MM.1S (cell line): ENCODE measurements around the gene C3orf62.

Source experiments
- DNase-seq: peaks from one replicate; pipeline ENCODE4 v3.0.0-alpha.2; 2015
- H2AFZ ChIP-seq: fragments of 300-600 bp; sonication (generic); 2 replicates; pipeline ENCODE4 v1.6.0; 2016; ENCODE audit warnings: antibody characterized with exemption, low read length
- H3F3A ChIP-seq: fragments of 300-600 bp; sonication (generic); 2 replicates; pipeline ENCODE4 v1.6.1; 2016; ENCODE audit warnings: mild to moderate bottlenecking, antibody characterized with exemption, low read length, moderate library complexity, mixed read lengths; ENCODE audit not compliant: insufficient read depth
- H3K27ac ChIP-seq: fragments of 300-600 bp; sonication (generic); 2 replicates; pipeline ENCODE4 v1.5.1; 2016; ENCODE audit warnings: mild to moderate bottlenecking, low read length
- H3K27me3 ChIP-seq: fragments of 300-600 bp; sonication (generic); replicated peaks from 2 replicates; pipeline ENCODE4 v1.6.0; 2016; ENCODE audit warnings: low read length; ENCODE audit not compliant: insufficient read depth
- H3K36me3 ChIP-seq: fragments of 300-600 bp; sonication (generic); replicated peaks from 2 replicates; pipeline ENCODE4 v1.6.1; 2016; ENCODE audit warnings: mild to moderate bottlenecking, low read length, mixed read lengths; ENCODE audit not compliant: insufficient read depth
- H3K4me1 ChIP-seq: fragments of 300-600 bp; sonication (generic); 2 replicates; pipeline ENCODE4 v1.6.1; 2016; ENCODE audit warnings: low read length, mixed read lengths
- H3K4me2 ChIP-seq: fragments of 300-600 bp; sonication (generic); 2 replicates; pipeline ENCODE4 v1.6.0; 2016; ENCODE audit warnings: low read depth, low read length
- H3K4me3 ChIP-seq: fragments of 300-600 bp; sonication (generic); 2 replicates; pipeline ENCODE4 v1.5.1; 2016; ENCODE audit warnings: low read length, mixed read lengths
- H3K79me2 ChIP-seq: fragments of 300-600 bp; sonication (generic); 2 replicates; pipeline ENCODE4 v1.6.1; 2016; ENCODE audit warnings: mixed run types, low read length, mixed read lengths
- H3K9ac ChIP-seq: fragments of 300-600 bp; sonication (generic); 2 replicates; pipeline ENCODE4 v1.6.1; 2016; ENCODE audit warnings: low read length, mixed read lengths
- H3K9me2 ChIP-seq: fragments of 300-600 bp; sonication (generic); replicated peaks from 2 replicates; pipeline ENCODE4 v1.6.1; 2016; ENCODE audit warnings: mild to moderate bottlenecking, low read length, mixed read lengths; ENCODE audit not compliant: insufficient read depth
- H3K9me3 ChIP-seq: fragments of 300-600 bp; sonication (generic); replicated peaks from 2 replicates; pipeline ENCODE4 v1.6.1; 2016; ENCODE audit warnings: mild to moderate bottlenecking, low read length, mixed read lengths; ENCODE audit not compliant: insufficient read depth
- H4K20me1 ChIP-seq: fragments of 300-600 bp; sonication (generic); 2 replicates; pipeline ENCODE4 v1.6.1; 2016; ENCODE audit warnings: mild to moderate bottlenecking, low read length, moderate library complexity, mixed read lengths; ENCODE audit not compliant: insufficient read depth
- EZH2 ChIP-seq: fragments of 300-600 bp; sonication (generic); optimal IDR thresholded peaks from 2 replicates; pipeline ENCODE3; 2017; ENCODE audit warnings: low read depth, mild to moderate bottlenecking, antibody characterized with exemption, low read length, mixed read lengths
- EZH2phosphoT487 ChIP-seq: fragments of 300-600 bp; sonication (generic); IDR thresholded peaks from 2 replicates; pipeline ENCODE4 v1.6.1; 2018; ENCODE audit warnings: antibody characterized with exemption, low read length
- TF ChIP-seq, protein P1 (sequence below): fragments of 300-600 bp; sonication (generic); IDR thresholded peaks from 2 replicates; pipeline ENCODE4 v1.5.1; 2016; ENCODE audit warnings: antibody characterized with exemption, low read length, mixed read lengths

The C3orf62 gene

GRCh38 chr3:49283997-49284396 is 7.0 kb upstream of the C3orf62 start:
- H3K27me3 ChIP-seq, result no peaks in the 10 kb centered on the region
- H4K20me1 ChIP-seq, result no peaks in the 10 kb centered on the region
- DNase-seq, result no peak
- no peak overlapping the region for H3K4me2 ChIP-seq
- H3K36me3 ChIP-seq, result peaks cover 18% of the 10 kb centered on the region
- H3K9me3 ChIP-seq, result no peaks in the 10 kb centered on the region
- no peak overlapping the region for H3K9ac ChIP-seq
- H3K4me3 ChIP-seq, result no peak overlapping the region
- no peak overlapping the region for H2AFZ ChIP-seq
- H3K79me2 ChIP-seq, result no peaks in the 10 kb centered on the region
- H3K4me1 ChIP-seq, result no peaks in the 10 kb centered on the region
- TF ChIP-seq EZH2 (no peak), EZH2phosphoT487 (no peak)
- TF ChIP-seq, protein P1, sequence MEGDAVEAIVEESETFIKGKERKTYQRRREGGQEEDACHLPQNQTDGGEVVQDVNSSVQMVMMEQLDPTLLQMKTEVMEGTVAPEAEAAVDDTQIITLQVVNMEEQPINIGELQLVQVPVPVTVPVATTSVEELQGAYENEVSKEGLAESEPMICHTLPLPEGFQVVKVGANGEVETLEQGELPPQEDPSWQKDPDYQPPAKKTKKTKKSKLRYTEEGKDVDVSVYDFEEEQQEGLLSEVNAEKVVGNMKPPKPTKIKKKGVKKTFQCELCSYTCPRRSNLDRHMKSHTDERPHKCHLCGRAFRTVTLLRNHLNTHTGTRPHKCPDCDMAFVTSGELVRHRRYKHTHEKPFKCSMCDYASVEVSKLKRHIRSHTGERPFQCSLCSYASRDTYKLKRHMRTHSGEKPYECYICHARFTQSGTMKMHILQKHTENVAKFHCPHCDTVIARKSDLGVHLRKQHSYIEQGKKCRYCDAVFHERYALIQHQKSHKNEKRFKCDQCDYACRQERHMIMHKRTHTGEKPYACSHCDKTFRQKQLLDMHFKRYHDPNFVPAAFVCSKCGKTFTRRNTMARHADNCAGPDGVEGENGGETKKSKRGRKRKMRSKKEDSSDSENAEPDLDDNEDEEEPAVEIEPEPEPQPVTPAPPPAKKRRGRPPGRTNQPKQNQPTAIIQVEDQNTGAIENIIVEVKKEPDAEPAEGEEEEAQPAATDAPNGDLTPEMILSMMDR, result no peak
- no peak overlapping the region for H3K27ac ChIP-seq
- H3F3A ChIP-seq, result no peaks in the 10 kb centered on the region
- no peaks in the 10 kb centered on the region for H3K9me2 ChIP-seq

DNA sequence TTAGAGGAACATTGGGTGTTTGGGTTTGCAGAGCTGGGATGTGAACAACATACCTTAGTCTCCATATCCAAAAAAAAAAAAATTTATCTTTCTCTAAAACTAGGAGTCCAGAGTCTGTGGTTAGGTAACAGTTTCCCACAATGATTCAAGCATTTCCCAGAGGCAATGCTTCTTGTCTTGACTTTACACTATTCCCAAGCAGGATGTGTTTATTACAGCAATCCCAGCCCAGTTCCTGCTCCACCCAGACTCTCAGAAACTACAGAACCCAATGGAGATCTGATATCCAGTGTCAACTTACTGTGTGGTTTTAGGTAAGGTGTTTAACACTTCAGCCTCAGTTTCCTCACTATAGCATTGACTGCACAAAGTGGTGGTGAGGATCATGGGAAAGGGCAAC is 2.3 kb upstream of the C3orf62 start:
- Histone ChIP-seq H3F3A (peaks cover 10% of the 10 kb centered on the region; the same call in 1 of the 2 replicates), H3K4me2 (no peak overlapping the region), H4K20me1 (no peaks in the 10 kb centered on the region), H3K27ac (no peak overlapping the region), H3K27me3 (no peaks in the 10 kb centered on the region), H3K9ac (no peak overlapping the region), H3K79me2 (no peaks in the 10 kb centered on the region), H3K4me3 (no peak overlapping the region), H2AFZ (no peak overlapping the region), H3K9me2 (no peaks in the 10 kb centered on the region), H3K9me3 (no peaks in the 10 kb centered on the region), H3K4me1 (peaks cover 11% of the 10 kb centered on the region), H3K36me3 (peaks cover 11% of the 10 kb centered on the region)
- TF ChIP-seq EZH2 (no peak), EZH2phosphoT487 (no peak)
- TF ChIP-seq, protein P1, result no peak
- no peak for DNase-seq

DNA sequence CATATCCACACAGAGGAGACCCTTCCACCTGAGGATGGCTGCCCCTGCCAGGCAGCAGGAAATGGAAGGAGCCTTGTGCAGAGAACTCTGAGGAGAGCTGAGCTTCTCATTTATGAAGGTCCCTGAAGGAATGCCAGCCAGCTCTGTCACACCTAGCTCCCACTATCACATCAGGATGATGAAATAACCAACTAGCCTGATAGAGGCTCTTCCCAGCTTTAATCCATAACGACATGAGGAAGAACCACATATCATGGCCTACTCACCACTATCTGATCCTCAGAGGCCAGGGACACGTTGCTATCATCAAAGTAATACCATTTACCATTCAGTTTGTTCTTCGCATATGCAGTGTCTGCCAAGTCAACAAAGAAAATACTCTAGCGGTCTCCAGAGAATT is 1.5 kb upstream of the C3orf62 start:
- no peak overlapping the region for H3K4me3 ChIP-seq
- H3K9me2 ChIP-seq, result no peaks in the 10 kb centered on the region
- H3K79me2 ChIP-seq, result no peaks in the 10 kb centered on the region
- no peak overlapping the region for H3K9ac ChIP-seq
- H3K4me1 ChIP-seq, result peaks cover 11% of the 10 kb centered on the region
- peaks cover 3% of the 10 kb centered on the region; the same call in 1 of the 2 replicates for H3K36me3 ChIP-seq
- no peak overlapping the region for H3K4me2 ChIP-seq
- DNase-seq, result no peak
- no peaks in the 10 kb centered on the region for H4K20me1 ChIP-seq
- no peaks in the 10 kb centered on the region for H3K9me3 ChIP-seq
- no peak overlapping the region for H3K27ac ChIP-seq
- H3K27me3 ChIP-seq, result no peaks in the 10 kb centered on the region
- H3F3A ChIP-seq, result peaks cover 10% of the 10 kb centered on the region; the same call in 1 of the 2 replicates
- H2AFZ ChIP-seq, result no peak overlapping the region
- TF ChIP-seq, protein P1, result no peak
- TF ChIP-seq EZH2phosphoT487 (no peak), EZH2 (no peak)
